DMS79 (cell line): Measurements from ENCODE around the gene BIN1.
"Not testable (repeated sequence)": the region's sequence is repeated elsewhere in the genome, so short reads cannot be mapped to it uniquely, and the experiment has no call there.

Experiments
- DNase-seq: peaks from one replicate; lab custom pipeline; 2025; lab: John Stamatoyannopoulos, UW

Gene BIN1

DNA sequence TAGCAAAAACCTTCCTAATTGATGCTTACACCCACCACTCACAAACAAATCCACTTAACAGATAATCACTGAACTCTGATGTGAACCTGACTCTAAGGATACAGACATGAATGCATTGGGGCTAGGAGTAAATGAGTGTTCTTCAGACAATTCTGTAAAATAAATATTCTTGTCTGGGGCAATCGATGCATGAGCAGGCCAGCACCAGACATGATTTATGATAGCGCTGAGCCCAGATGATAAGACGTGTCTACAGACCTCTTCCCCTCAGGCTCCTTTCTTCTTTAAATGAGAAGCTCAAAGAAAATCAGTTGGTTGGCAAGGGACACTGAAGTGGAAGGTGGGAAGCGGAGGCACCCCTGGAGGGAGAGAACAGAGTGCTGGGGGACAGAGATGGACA lies 27.3 kb upstream of the BIN1 start:
- DNase-seq = no peak

DNA sequence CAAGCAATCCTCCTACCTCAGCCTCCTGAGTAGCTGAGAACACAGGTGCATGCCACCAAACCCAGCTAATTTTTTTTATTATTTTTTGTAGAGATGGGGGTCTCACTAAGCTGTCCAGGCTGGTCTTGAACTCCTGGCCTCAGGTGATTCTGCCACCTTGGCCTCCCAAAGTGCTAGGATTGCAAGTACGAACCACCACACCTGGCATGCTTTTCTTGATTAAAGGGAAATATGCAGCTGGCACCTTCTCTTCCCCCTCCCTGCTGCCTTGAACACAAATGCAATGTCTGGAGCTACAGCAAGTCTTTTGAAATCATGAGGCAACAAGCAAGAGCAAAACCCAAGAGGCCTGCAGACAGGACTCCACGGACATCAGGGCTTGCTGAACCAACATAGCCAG lies 26.8 kb upstream of the BIN1 start:
- no peak for DNase-seq

DNA sequence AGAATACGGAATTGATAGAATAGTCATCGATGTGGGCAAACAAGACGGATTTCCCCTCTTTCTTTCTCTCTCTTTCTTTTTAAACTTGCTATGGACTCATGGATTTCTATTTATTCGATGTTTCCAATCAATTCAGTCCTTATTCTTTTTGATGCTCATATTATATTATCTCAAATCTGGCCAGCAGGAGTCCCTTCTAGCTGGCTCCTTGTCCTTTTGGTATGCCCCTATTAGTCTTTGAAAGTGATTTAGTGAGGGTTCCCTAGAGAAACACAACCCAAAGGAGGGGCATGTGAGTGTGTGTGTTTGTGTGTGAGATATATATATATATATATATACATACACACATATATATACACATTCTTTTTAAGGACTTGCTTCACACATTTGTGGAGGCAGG lies 23.5 kb upstream of the BIN1 start:
- no peak for DNase-seq

DNA sequence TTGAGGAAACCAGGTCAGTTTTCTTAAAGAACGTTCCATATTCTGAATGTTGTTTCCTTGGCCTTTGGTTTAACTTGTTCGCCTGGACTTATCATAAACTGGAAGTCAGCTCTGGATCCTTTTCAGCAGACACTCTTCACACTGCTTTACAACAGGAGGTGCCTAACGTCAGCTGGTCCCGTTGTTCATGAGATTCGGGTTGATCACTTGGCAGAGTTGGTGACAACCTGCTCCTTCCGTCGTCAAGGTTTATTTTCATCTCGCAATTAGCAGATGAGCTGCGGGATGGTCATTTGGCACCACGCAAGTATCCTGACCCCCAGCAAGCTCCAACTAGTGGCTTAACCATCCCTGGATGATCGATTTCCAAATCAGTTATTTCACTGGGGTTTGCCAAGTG lies 23.0 kb upstream of the BIN1 start:
- no peak for DNase-seq

DNA sequence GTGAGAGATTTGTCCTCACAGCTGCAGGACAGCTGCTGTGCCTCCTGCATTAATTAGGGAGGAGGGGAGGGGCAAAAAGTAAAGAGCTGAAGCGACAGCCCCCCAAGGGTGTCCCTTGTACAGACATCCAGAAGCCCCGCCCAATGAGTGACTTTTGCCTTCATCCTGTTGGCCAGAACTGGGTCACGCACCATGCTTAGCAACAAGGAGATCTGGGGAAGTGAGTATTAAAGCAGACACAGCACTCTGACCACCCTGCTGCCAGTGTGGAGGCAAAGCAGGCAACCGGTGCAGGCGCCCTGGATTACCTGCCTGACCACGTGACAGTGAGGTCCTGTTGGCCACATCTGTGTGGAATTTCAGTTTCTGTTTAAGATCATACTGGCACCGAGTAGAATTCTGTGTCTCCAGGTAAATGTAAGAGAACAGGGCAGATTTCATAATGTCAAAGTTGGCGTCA lies 21.5 kb upstream of the BIN1 start:
- peak; percentile 11 for DNase-seq

DNA sequence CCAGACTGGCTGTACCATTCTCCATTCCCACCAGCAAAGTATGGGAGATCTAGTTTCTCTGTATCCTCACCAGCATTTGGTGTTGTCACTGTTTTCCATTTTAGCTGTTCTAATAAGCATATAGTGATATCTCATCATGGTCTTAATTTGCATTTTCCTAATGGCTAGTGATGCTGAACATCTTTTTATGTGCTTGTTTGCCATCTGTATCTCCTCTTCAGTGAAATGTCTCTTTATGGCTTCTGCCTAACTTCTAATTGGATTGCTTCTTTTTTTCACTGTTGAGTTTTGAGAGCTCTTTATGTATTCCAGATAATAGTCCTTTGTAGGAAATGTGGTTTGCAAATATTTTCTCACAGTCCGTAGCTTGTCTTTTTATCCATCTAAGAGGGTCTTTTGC lies 18.9 kb upstream of the BIN1 start:
- DNase-seq = no peak

DNA sequence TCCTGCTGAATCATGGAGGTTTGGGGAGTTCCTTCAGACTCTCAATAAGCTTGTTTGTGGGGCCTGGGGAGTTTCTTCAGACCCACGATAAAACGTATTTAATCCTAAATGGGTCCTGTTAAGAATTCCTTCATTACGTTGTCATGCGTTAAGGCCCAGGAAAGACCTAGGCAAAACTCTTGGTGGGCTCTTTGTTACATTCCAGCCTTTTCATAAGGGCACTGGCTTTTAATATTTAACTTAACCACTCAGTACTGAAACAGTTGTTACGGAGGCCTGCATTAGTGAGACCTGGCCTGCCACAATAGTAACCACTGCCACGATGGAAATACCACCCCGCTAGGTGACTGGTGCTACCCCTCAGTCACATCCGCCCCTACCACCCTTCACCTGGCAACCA lies 17.5 kb upstream of the BIN1 start:
- no peak for DNase-seq

DNA sequence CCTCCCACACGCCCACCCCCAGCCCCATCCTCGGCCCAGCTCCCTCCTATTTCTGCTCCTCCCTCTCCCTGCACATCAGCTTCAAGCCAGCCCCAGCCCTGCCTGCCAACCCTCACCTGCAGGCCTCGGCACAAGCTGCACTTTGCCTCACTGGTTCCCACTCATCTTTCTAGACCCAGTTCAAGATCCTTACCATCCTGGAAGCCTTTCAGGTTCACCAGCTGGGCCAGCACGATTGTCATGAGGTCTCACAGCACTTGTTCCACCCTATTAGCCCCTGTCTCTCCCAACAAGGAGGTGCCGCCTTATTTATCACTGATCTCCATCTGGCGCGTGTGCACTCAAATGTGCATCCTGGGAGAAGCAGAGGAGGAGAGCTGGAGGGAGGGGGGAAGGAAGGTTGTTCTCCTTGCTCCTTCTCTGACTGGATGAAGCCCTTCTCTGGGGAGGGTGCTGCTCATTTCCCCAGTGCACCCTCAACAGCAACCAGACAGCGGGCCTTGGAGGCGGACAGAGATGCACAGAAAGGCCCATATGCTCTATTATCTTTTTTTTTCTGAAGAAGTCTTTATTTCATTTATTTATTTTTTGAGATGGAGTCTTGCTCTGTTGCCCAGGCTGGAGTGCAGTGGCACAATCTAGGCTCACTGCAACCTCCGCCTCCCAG lies 15.5 kb upstream of the BIN1 start:
- peak; percentile 15 for DNase-seq

DNA sequence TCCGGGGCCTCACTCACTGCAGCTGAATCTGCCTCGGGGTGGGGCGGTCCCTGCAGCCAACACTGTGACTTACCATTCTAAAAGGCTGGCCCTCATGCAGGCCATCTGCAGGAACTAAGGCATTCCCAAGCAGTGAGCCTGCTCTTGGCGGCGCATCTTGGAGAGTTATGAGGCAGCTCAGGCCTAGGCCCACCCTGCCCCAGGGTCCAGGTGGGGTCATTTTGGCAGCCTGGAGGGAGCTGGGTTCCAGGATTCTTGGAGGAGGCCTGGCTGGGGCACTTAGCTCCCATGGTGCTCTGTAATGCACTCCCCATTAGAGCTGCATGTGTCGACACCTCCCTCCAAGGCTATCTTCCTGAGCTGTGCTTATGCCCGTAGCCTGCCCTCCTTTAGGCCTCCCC lies 14.8 kb upstream of the BIN1 start:
- DNase-seq = no peak

DNA sequence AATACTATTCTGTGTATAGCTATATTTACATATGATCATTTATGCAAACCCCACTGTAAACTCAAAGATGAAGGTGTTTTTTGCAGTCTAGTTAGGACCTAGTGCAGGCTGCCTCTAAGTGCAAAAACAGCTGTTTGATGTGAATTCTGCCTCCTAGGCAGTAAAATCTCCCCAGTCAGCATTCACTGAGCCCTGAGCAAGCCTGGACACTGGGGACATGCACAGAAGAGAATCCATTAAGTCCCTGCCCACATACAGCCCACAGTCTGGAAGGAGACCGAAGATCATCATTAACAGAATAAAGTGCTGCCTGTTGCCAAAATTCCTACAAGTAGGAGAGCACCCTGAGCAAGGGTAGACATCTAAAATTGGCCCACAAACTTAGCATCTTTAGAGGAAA lies 14.4 kb upstream of the BIN1 start:
- DNase-seq = no peak

DNA sequence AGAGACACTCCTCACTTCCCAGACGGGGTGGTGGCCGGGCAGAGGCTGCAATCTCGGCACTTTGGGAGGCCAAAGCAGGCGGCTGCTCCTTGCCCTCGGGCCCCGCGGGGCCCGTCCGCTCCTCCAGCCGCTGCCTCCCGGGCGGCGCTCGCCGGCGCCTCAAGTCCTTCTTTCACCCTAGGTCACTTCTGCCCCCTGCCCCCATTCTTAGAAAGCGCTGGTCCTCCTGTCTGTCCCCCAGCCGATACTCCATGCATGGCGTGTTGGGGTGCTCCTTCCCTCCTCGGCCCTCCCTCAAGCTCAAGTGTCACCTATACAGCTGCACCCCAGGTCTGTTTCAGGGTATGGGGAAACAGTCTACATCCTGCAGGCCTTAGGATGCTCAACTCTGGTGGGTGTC lies 13.5 kb upstream of the BIN1 start:
- not testable (repeated sequence) for DNase-seq

DNA sequence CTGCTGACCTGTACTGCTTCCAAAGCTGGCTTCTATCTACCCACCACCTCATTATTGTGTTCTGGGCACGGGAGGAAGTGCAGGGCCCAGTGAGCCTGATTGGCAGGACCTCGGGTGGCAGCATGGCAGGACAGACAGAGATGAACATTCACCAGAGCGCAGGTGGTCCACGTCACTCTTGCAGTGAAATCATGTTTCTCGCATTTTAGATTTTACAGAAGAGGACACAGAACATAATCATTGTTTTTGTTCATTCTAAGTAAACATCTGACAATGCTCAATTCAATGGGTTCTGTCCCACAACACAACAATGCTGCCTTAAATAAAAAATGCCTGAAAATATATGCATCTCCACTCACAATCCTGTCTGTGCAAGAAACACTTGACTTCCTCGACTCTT lies 11.5 kb upstream of the BIN1 start:
- DNase-seq = no peak

DNA sequence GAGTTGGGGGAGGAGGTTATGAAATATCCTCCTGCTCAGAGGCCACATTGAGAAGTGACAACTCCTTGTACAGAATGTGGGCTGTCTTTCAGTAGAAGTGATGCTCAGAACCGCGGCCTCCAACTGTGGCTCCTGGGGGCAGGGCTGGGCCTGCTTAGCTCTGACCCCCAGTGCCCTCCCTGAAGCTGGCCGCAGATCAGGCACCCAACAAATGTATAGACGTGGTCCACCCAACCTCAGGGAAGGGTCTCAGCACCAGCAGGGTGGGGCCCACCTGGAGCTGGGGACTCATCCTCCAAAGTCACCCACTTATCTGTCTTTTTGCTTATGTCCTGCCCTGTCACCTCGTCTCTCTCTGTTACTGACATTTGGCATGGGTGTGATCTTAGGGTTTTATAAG lies 11.1 kb upstream of the BIN1 start:
- no peak for DNase-seq

DNA sequence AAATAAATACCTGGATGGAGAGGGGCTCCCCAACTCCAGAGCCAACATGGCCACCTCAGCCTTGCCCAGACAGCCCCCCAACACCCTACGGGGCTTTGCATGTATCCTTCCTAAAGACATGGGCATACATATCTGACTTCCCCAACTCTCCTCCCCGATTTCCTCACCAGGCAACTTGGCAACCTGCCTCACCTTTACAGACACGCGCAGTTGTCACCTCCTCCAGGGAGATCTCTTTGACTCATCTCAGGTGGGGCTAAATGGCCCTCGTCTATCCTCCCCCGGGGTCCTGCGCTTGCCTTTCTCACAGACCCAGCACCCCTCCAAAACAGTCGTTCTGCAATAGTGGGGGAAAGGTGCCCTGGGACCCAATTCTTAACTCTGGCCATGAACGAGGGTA lies 10.6 kb upstream of the BIN1 start:
- no peak for DNase-seq

DNA sequence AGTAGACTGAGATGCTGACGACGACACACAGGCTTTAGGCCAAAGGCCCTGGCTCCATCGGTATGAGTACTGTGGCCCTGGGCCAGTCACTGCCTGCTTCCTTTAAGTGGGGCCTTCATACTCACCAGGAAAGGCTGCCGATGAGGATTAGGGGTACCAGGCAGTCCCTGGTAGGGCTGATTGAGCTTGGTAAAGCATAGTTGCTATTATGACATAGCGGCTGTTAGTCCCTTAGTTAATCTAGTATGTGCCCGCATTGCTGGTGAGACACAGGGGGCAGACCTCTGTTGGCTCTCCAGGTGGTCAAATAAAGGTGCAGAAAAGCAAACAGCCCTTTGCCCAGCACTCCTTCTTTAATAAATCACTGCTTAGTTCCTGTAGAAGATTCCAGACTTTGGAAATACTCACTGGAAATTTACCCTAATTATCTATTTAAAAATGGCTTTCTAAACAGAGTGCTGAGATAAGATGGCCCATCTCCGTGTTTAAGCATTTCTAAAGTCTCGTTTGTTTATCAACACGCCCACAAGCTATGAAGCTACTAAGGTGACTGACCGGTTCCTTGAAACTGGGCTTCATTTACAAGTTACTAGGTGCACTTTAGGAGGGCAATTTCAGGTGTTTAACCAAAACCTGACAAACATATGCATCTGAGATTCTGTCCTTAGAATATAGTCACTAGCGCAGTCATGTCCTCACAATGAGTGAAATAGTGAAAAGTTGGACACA lies 8.7 kb upstream of the BIN1 start:
- no peak for DNase-seq

DNA sequence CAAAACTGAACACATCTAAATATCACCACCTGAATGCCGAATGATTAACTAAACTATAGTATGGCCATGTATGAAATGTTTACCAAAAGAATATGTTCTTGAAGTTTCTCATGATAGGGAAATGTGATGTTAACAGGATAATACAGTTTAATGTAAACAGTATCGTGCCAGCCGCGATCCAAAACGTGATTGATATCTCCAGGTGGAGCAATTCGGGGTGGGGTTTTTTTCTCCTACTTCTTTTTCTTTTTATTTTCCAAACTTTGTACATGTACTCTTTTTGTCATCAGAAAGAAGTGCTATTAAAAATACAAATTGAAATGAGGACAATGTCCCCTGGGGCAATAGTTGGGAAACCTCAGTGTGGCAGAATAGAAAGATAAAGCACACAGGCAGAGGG lies 4.0 kb upstream of the BIN1 start:
- no peak for DNase-seq

DNA sequence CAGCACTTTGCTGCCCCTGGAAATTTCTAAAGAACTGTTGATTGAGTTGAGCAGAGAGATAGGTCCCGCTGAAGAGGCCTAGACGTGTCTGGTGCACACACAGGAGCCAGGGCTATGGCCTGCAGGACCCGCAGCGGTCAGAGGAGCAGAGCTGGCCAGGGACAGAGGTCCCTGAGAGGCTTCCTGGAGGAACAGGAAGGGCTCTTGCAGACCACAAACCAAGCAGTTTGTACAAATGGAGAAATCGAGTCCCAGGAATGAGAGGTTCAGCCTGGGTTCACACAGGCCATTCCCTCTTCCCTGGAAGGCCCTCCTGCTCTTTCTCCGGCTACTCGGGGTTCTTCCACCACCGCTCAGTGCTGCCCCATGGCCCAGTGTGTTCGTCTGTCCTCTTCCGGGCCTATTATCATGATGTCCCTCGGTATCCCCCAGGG lies 1.2 kb upstream of the BIN1 start:
- no peak for DNase-seq

DNA sequence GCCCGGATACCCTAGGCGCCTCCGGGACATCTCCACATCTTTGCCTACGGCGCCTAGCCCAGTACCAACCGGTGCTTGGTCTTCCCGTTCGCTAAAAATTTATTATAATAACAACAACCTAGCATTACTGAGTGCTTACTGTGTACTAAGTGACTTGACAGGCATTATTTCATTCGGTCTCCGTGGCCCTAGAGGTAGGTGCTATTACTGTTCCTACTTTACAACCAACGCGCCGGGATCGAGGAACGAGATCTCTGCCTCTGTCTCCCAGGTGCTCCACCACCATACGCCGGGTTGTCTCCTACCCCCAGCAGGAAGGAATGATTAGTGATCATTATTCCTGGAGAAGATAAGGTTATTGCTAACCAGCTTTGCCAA lies 657 bp upstream of the BIN1 start:
- DNase-seq = no peak

DNA sequence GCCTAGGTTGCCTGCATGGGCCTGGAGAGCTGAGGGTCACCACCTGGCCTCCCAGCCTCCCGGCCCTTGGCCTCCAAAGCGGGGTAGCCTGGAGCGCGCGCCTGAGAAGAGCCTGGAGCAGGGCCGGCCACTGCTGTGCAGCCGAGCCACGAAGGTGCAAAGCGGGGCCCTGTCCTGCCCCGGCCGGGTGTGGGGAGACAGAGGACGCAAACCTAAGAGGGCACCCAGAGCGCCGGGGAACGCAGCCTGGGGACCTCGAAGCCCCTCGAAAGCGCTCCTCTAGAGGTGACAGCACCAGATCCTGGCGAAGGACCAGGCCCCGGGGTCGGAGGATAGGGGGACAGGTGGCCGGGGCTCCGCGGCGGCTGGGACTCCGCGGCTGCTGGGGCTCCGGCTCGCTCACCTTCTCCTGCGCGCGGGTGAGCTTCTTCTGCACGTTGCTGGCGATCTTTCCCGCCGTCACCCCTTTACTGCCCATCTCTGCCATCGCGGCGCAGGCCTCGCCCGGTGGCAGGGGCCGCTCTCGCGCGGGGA lies 430 bp downstream of the BIN1 start:
- DNase-seq = no peak

DNA sequence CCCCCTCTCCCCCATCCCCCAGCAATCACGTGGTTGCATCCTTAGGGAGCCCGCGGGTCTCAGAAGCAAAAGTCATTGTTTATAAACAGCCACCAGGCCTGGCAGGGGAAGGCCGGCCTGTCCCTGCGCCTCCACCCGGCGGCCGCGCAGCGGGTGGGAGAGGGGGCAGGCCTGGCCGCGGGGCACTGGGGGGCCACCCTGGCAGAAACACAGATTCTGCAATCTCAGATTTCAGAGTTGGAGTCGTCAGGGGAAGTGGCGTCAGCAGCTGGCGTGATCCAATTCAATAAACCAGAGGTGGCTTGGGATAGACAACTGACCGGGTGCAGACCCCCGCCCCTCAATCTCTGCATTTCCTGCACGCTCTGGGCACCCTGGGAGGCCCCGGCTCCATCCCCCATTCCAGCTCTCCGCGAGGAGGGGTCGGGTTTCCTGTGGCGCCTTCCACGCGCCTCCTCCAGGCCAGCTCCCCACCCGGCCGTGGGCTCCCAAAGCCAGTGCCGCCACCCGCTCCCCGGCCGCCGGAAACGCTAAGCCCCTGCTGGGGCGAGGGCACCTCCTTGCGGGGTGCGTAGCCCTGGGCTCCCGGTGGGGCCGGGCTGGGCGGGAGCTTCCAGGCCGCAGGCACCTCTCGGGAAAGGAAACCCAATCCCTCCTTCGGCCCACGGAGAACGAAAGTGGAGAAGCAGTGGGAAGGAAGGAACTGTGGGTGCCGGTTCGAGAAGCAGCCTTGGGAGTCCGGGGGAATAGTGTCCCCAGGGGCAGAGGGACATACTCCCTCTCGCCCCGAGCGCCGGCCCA lies 1.1 kb downstream of the BIN1 start:
- peak; percentile 31 for DNase-seq

DNA sequence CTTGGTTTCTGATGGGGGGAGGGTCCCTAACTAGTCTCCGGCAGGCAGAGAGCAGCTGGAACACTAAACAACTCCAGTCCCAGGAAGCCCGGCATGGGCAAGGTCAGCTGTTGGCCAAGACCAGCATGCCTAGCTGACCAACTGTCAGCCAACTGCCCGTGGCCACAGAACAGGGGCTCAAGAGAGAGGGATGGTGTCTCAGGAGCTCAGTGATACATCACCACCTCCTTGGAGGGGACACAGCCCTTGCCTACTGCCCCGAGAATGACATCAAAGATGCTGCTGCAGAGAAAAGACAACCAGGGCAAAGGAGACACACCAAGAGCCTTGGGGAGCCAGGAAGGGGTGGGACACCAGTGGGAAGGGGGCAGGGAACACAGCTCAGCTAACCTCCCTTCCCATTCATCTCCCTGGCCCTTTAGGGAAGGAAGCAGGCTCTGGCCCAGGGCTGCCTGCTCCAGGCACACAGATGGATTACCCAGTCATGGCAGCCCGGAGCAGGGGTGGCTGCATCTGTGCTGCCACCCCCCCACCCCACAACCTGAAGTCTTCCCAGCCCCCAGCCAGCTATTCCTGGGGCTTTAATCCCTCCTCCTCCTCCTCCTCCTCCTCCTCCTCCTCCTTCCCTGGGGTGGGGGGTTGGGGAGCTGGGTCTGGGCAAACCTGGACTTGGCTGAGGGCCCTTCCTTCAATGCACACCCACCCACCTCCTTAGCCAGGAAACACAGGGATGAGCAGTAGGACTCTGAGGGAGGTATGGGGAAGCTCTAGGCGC lies 1.9 kb downstream of the BIN1 start:
- no peak for DNase-seq

DNA sequence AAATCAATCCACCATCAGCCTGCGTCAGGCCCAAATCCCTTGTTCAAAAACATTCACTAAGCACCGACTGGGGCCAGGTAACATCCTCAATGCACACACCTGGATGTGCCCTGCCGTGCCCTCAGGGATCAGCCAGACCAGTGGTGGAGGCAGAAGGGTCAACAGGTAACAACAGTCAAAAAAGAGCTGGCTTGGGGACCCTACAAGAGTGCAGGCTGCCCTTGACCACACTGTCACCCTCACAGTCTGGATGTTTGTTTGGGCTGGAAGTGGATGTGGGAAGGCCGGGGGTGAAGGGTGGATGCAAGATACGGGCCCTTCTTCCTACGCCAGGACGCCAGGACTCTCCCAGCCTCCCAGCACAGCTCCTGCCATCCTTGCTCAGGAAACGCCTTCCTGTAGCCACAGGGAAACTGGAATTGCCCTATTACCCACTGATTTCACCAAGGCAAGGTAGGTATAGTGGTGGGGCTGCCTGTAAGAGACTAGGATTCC lies 2.7 kb downstream of the BIN1 start:
- no peak for DNase-seq
